ENCODE measurements around the gene GPR17.

DNA sequence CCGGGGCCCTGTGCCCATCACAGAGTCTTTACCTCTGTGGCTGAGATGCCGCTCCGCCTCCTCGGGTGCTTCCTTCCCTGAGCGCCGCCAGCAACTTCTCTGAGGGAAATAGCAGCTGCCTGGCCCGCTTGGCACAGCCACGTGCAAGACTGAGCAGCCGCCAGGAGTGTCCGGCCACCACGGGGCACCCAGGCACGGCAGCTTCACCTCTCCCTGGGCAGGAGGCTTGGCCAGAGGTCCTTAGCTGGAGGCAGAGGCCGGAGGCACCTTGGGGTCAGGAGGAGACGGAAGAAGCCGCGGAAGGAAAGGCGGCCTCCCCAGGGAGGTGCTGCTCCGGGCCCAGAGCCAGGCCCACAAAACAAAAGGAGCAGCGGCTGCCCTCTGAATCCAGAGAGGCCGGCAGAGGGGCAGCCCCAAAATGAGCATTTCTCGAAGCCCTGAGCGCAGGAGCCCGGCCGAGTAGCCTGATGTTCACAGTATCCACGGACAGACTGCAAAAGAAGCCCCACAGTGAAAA is 35.4 kb downstream of the GPR17 start:
- TF ChIP-seq, protein P1, sequence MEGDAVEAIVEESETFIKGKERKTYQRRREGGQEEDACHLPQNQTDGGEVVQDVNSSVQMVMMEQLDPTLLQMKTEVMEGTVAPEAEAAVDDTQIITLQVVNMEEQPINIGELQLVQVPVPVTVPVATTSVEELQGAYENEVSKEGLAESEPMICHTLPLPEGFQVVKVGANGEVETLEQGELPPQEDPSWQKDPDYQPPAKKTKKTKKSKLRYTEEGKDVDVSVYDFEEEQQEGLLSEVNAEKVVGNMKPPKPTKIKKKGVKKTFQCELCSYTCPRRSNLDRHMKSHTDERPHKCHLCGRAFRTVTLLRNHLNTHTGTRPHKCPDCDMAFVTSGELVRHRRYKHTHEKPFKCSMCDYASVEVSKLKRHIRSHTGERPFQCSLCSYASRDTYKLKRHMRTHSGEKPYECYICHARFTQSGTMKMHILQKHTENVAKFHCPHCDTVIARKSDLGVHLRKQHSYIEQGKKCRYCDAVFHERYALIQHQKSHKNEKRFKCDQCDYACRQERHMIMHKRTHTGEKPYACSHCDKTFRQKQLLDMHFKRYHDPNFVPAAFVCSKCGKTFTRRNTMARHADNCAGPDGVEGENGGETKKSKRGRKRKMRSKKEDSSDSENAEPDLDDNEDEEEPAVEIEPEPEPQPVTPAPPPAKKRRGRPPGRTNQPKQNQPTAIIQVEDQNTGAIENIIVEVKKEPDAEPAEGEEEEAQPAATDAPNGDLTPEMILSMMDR (conservative IDR thresholded peaks at IDR 0.05; ENCODE audit: low read depth, low read length): no peak
- TF ChIP-seq EZH2 (IDR thresholded peaks at IDR 0.05; ENCODE audit: low read length, unreplicated experiment): no peak

All from PC-3 (cell line).